Renal cortical epithelial cell (primary cell): ENCODE measurements around the gene GGCX. TPM values are rescaled to one million over a fixed set of nuclear protein-coding genes. Genes with fewer than 3 reads are reported as not detected.
A peak's percentile ranks its signal among the peaks of the same experiment; 100 is the strongest.
"Not testable (repeated sequence)": the region's sequence is repeated elsewhere in the genome, so short reads cannot be mapped to it uniquely, and the experiment has no call there.

Source experiments
- DNase-seq: peaks from one replicate; pipeline ENCODE4 v3.0.0-alpha.2; 2011; ENCODE audit warnings: low read depth
- total RNA-seq: library from RNA; depleted of rRNA; stranded (reverse); fragments of >200 nt; gene quantifications from 2 replicates; pipeline ENCODE4 v1.2.3, GENCODE V29; 2014

GGCX gene
- 32.6 and 51.4 TPM in 2 replicates for total RNA-seq

GRCh38 chr2:85561280-85562212, at the start of gene GGCX:
GGCX (minus strand) TSS chr2:85561493; CDS start chr2:85561428, 65 bp downstream.
- DNase-seq = peak; percentile 85

- DNase-seq = peak; percentile 38
These were observed 46.2 kb upstream of the GGCX start for GRCh38 chr2:85607268-85608215.

- DNase-seq = no peak
These were observed 44.8 kb upstream of the GGCX start for GRCh38 chr2:85606116-85606455.

- peak; percentile 27 for DNase-seq
These were observed 44.3 kb upstream of the GGCX start for GRCh38 chr2:85605406-85606115.

GRCh38 chr2:85604568-85605339, 43.5 kb upstream of the GGCX start:
- DNase-seq = peak; percentile 62

- DNase-seq = not testable (repeated sequence)
These were observed 42.8 kb upstream of the GGCX start for GRCh38 chr2:85604133-85604444.

GRCh38 chr2:85602476-85603234, 41.4 kb upstream of the GGCX start, which contains the start of gene TMEM150A:
TMEM150A (minus strand) TSS chr2:85602698; CDS start chr2:85601948, 750 bp downstream.
- peak; percentile 71 for DNase-seq

GRCh38 chr2:85601771-85602475, 40.6 kb upstream of the GGCX start:
- no peak for DNase-seq

GRCh38 chr2:85600951-85601770, 39.9 kb upstream of the GGCX start:
- DNase-seq = no peak

- DNase-seq = no peak
These were observed 38.9 kb upstream of the GGCX start for GRCh38 chr2:85600235-85600575.

GRCh38 chr2:85599468-85600234, 38.4 kb upstream of the GGCX start:
- DNase-seq = no peak

GRCh38 chr2:85598594-85599340, 37.5 kb upstream of the GGCX start:
- no peak for DNase-seq

- no peak for DNase-seq
These were observed 35.9 kb upstream of the GGCX start for GRCh38 chr2:85597241-85597640.

- DNase-seq = no peak
These were observed 35.3 kb upstream of the GGCX start for GRCh38 chr2:85596486-85597143.

GRCh38 chr2:85596026-85596333, 34.7 kb upstream of the GGCX start:
- no peak for DNase-seq

- peak; percentile 98 for DNase-seq
These were observed 34.2 kb upstream of the GGCX start, which contains the start of gene RNF181 for GRCh38 chr2:85595301-85596025. RNF181 (plus strand) TSS chr2:85595745; CDS start chr2:85595764, 19 bp downstream.
